Measurements from ENCODE around the gene MYH9.

The MYH9 gene

DNA sequence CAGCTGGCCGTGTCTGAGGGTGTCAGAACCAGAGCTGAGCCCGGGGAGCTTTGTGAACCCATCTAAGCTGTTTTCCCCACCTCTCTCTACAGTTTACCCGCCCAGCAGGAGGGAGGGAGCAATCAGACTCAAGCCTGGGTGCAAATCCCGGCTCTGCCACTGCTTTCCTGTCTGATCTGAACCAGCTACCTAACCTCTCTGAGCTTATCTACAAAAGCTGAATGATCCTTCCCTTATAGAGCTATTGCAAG is 148.7 kb downstream of the MYH9 start:
- no peak for DNase-seq

DNA sequence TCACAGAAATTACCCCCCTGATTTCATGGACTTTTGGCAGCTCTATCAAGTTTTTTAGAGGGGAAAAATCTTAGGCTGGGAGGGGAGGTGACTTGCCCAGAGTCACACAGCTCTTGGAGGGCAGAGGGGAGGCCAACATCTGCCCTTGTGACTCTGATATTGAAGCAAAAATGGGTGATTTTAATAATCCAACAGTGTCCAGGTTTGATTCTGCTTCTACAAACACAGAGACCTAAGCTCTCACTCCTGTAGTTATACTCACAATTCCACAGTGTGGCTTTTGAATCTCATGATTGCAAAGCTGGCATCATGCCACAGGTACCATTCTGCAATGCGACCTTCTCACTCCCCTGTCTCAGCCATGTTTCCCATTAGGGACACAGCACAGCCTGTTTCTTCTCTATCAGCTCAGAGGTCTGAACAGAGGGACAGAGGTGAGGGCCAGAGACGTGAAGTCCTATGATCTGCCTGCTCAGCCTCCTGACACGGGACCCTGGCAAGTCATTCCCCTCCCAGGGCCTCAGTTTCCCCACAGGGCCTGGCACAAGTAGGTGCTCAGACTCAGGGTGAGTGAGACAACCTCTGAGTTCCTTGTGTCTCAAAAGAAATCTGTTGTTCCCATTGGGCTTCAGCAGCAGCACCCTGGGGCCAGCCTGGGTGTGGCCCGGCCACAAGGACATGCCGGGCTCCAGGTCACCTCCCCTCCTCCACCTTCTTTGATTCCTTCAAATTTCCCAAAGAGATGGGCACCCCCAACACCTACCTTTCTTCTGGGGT is 149.2 kb downstream of the MYH9 start:
- DNase-seq = no peak

DNA sequence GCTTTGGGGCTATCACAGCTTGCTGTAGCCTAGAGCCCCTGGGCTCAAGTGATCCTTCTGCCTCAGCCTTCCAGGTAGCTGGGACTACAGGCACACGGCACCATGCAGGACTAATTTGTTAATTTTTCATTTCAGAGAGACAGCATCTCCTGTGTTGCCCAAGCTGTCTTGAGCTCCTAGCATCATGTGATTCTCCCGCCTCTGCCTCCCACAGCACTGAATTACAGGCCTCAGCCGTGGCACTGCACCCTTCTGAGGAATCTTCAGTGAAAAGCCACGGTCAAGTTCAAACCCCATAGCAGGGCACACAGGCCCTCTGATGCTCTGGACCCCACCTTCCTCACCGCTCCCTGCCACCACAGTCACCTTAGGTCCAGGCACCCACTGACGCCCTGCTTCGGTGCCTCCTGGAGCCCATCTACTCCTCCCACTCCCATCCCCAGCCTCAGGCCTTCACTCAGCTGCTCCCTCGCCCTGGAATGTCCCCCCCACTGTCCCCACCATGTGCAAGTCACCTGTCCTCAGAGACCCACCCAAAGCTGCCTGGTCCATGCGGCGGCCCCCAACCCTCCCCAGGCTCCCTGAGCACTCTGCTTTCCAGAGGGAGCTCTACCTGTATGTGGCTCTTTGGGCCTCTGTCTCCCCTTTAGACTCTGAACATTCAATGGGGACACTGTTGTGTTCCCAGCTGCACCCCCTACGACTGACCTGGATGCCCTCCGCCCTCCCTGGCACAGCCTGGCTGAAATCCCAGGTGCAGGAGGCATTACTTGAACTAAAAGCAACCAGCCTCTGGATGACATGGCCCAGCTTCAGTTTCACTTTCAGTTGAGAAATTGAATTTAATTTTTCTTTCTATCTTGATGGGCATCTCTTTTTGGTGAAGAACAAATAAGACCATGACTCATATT is 150.1 kb downstream of the MYH9 start:
- no peak for DNase-seq

DNA sequence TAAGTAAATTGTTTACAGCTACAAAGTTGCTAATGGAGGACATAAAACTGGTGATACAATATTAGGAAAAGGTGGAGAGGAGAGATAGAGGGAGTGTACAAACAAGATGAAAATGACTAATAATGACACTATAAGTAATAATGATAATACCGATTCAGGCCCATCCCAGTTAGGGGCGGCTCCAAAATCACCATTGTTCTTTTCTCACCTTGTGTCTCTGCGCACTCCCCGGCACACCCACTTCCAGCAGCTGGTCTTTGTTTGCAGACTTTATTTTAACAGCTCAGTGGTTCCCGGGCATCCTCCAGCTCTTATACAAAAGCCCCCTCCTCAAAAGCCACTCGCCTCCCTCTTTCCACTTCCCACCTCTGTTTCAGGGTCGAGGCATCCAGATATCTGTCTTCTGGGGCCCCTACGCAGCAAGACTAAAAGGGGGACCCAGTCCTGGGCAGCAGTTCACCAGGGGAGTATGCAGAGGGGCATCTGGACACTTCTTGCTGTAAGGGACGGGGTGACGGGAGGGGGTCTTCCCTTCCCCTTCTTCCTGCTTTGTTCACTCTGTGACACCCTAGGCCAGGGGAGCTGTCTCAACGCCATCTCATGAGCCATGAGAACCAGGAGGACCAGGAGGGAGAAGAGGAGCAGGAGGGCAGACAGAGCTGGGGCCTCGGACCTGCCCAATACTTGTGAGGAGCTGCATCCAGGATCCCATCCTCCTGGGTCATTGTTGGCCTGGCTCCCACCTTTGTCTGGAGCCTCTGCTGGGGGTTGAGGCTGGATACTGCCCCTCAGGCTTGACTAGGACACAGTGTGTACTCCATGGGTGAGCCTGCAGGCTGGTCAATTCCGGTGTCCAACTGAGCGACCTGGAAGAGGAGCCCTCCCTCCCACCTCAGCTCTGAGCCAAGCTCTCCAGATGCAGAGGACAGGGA is 151.1 kb downstream of the MYH9 start:
- no peak for DNase-seq

DNA sequence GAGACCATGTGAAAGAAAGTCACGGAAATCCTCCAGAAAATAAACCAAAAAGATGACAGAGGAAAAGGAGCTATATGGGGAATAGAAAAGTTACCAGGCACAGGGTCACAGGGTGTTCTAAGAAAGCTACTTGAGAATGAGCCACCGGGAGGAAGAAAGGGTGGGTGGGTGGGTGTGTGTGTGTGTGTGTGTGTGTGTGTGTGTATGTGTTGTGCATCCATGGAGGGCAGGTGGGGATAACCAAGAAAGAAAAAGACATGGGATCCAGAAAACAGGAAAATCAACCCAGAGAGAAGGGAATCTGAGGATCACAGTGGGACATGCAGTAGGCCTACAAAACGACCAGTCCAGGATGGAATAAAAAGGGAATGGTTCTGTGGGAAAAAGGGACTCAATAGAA is 152.2 kb downstream of the MYH9 start:
- no peak for DNase-seq

DNA sequence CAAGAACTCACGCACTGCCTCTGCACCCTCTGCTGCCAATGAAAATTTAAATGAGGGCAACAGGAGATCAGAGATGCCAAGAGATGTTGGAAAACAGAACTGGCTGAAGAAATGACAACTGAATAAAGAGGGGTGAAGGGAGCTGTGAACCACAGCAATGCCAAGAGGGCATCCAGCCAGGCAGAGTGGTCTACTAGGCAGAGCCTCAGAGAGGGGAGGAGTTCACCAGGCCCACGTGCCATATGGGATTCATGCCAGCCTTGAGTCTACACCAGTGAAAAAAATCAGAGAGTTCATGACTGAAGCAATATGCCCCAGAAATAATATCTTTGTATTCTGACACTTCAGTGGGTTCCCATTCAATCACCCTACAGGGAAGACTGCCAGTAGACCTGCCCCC is 152.8 kb downstream of the MYH9 start:
- DNase-seq = no peak

DNA sequence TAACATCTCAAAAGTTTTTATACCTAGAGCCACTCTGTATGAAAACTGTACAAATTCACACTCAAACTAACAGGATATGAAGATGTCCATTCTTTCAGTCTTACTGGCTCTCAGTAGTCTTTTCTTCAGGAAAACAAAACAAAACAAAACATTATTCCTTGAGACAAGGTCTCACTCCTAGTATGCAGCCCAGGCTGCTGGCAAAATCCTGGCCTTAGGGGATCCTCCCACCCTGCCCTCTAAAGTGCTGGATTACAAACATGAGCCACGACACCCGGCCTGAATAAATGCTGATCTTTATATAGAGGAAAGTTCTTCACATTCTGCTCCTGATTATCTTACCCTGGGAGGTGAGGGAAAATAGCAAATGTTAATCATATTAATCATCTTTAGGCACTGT is 153.6 kb downstream of the MYH9 start:
- no peak for DNase-seq

DNA sequence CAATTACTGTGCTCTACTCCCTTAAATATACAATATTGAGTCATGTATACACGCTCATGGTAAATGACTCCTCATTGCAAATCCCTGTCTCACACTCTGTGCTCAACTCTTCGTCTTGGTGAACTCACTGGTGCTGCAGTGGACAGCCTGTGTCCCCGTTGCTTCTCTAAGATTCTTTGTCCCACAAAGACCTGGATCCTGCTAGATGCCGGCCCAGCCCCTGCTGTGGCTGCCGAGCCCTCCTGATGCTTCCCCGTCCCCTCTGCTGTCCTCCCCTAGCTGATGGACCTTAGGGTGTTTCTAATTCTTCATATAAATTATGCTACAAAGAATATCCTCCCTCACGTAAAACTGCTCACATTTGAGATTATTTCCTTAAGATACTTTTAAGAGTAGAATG is 154.0 kb downstream of the MYH9 start:
- DNase-seq = no peak

DNA sequence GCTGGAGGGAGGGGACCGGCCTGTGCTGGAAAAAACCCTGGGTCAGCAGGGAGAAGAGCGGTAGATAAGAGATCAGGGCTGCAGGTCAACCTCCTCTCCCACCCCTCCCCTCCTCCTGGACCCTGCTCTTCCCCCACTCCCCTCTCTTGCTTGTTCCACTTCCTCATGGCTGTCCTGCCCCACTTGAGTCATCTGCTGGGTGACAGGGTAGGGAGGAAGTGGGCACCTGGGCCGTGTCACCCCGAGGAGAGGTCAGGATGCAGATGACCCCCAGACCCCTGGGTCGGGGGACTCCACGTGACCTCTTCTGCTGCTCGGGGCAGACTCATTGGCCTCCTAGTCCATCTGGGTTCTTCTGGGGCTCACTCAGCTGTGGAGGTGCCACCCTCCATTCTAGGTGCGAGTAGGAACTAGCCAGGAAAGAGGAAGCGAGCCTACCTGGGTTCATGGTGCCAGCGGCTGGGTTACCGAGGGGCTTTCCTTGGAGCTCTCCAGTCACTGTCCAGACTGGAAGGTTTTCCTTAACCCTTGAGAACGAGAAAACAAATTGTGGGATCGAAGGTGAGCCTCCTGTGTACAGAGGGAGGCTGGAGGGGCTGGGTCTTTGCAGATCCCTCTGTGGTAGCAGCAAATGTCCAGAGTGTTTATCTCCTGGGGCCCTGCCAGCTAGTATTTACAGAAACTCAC is 154.9 kb downstream of the MYH9 start:
- no peak for DNase-seq
